Measurements from ENCODE around the gene EPN2.
"Not testable (repeated sequence)": the region's sequence is repeated elsewhere in the genome, so short reads cannot be mapped to it uniquely, and the experiment has no call there.

- TF ChIP-seq CTCF, POLR2A (IDR thresholded peaks at IDR 0.05): not testable (repeated sequence)
Observed at GRCh38 chr17:19202448-19202847, 34.7 kb upstream of the EPN2 start.

Data from uterus (tissue), 2 donors.